NB4 (cell line): ENCODE data around the gene ALB.

ENCODE experiments used
- MYC ChIP-seq: IDR thresholded peaks from 2 replicates; pipeline ENCODE4 v1.6.1; 2011; ENCODE audit warnings: low read depth, low read length
- POLR2A ChIP-seq: IDR thresholded peaks from 2 replicates; pipeline ENCODE4 v1.6.1; 2011; ENCODE audit warnings: mild to moderate bottlenecking; ENCODE audit not compliant: insufficient read length; ENCODE audit errors: extremely low read depth
- TF ChIP-seq, protein P1 (sequence below): IDR thresholded peaks from one replicate; pipeline ENCODE4 v1.5.1; 2012; ENCODE audit warnings: low read depth, low read length

DNA sequence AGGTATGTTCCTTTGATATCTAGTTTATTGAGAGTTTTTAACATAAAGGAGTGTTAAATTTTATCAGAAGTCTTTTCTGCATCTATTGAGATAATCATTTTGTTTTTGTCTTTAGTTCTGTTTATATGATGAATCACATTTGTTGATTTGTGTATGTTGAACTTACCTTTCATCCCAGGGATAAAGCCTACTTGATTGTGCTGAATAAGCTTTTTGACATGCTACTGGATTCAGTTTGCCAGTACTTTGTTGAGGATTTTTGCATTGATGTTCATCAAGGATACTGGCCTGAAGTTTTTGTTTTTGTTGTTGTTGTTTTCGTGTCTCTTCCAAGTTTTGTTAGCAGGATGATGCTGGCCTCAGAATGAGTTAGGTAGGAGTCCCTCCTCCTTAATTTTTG lies 66.6 kb downstream of the ALB start:
- TF ChIP-seq, protein P1, sequence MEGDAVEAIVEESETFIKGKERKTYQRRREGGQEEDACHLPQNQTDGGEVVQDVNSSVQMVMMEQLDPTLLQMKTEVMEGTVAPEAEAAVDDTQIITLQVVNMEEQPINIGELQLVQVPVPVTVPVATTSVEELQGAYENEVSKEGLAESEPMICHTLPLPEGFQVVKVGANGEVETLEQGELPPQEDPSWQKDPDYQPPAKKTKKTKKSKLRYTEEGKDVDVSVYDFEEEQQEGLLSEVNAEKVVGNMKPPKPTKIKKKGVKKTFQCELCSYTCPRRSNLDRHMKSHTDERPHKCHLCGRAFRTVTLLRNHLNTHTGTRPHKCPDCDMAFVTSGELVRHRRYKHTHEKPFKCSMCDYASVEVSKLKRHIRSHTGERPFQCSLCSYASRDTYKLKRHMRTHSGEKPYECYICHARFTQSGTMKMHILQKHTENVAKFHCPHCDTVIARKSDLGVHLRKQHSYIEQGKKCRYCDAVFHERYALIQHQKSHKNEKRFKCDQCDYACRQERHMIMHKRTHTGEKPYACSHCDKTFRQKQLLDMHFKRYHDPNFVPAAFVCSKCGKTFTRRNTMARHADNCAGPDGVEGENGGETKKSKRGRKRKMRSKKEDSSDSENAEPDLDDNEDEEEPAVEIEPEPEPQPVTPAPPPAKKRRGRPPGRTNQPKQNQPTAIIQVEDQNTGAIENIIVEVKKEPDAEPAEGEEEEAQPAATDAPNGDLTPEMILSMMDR, result no peak
- no peak for TF ChIP-seq MYC
- TF ChIP-seq POLR2A, result no peak
